HCT116 (cell line): ENCODE data around the gene PKHD1. TPM values are rescaled to one million over a fixed set of nuclear protein-coding genes. Genes with fewer than 3 reads are reported as not detected.

ENCODE experiments used
- ATAC-seq: fragments of 200-7000 bp; cut with Tn5 transposase; 2 replicates; pipeline ENCODE4 v1.9.1; 2020; ENCODE audit warnings: mild to moderate bottlenecking, moderate library complexity
- BruUV-seq: library from RNA; stranded (reverse); fragments of 400-500 nt; replicated peaks from 2 replicates; lab custom pipeline; 2021; lab: Mats Ljungman, UMichigan
- CTCF ChIA-PET: fragments of 300-600 bp; sonication (Branson Sonifier 250); formaldehyde crosslinking; loops from one replicate; lab custom pipeline; 2021; ENCODE audit warnings: antibody characterized with exemption; lab: Charles Lee
- POLR2A ChIA-PET: fragments of 300-600, 350-600 bp; sonication (Branson Sonifier 250); formaldehyde crosslinking; loops from one replicate; lab custom pipeline; 2021; ENCODE audit warnings: antibody characterized with exemption; lab: Charles Lee
- RAD21 ChIA-PET, 2 experiments: fragments of 300-600 bp; sonication (Branson Sonifier 250); formaldehyde crosslinking; loops; one replicate each; lab custom pipeline; 2023; ENCODE audit warnings: low total read pairs in 2 of 2; ENCODE audit not compliant: uncharacterized antibody in 2 of 2, unreplicated experiment in 2 of 2, low non-redundant PET in 1 of 2; lab: Charles Lee
- DNase-seq: peaks from one replicate; pipeline ENCODE4 v3.0.0-alpha.2; 2010; ENCODE audit warnings: low read depth, low spot score
- H2AFZ ChIP-seq: fragments of 200-600 bp; shearing (Covaris generic), sonication (generic); 2 replicates; pipeline ENCODE4 v1.6.1; 2017; ENCODE audit warnings: low read depth, mixed run types, mixed read lengths, antibody characterized with exemption, low read length; ENCODE audit not compliant: poor library complexity, severe bottlenecking
- H3K27ac ChIP-seq: 2 replicates; pipeline ENCODE4 v1.5.1; 2012; ENCODE audit warnings: low read depth, low read length
- H3K27me3 ChIP-seq: fragments of 200-600 bp; sonication (generic); 2 replicates; pipeline ENCODE4 v1.6.1; 2016; ENCODE audit warnings: mixed run types, low read length, mixed read lengths; ENCODE audit not compliant: insufficient read depth
- H3K36me3 ChIP-seq, 2 experiments: fragments of 200-500 bp in 1 of 2; fragments of 200-600 bp in 1 of 2; sonication (Bioruptor generic) in 1 of 2; sonication (generic) in 1 of 2; 2 replicates each; pipeline versions ENCODE4 v1.5.1 to v1.6.1; 2014 to 2016; ENCODE audit warnings: low read length in 2 of 2, inconsistent platforms in 1 of 2, mixed read lengths in 1 of 2, mixed run types in 1 of 2; ENCODE audit not compliant: insufficient read depth in 2 of 2, control insufficient read depth in 1 of 2
- H3K4me1 ChIP-seq, 2 experiments: fragments of 200-600 bp in 1 of 2; sonication (generic) in 1 of 2; 2 replicates each; pipeline versions ENCODE4 v1.5.1 to v1.6.1; 2012 to 2017; ENCODE audit warnings: low read length in 2 of 2, inconsistent platforms in 1 of 2, mild to moderate bottlenecking in 1 of 2, mixed read lengths in 1 of 2, mixed run types in 1 of 2, moderate library complexity in 1 of 2; ENCODE audit not compliant: insufficient read depth in 2 of 2, control insufficient read depth in 1 of 2
- H3K4me2 ChIP-seq: fragments of 200-600 bp; sonication (generic); 2 replicates; pipeline ENCODE4 v1.6.1; 2017; ENCODE audit warnings: mixed run types, low read length, mixed read lengths
- H3K4me3 ChIP-seq, 2 experiments: fragments of 200-600 bp in 1 of 2; sonication (generic) in 1 of 2; replicated peaks in 1 of 2; 2 replicates each; pipeline ENCODE4 v1.5.1; 2011 to 2016; ENCODE audit warnings: low read length in 2 of 2, control low read depth in 1 of 2, low read depth in 1 of 2, mild to moderate bottlenecking in 1 of 2, mixed read lengths in 1 of 2, mixed run types in 1 of 2
- H3K79me2 ChIP-seq: fragments of 200-600 bp; sonication (generic); 2 replicates; pipeline ENCODE4 v1.6.1; 2017; ENCODE audit warnings: mild to moderate bottlenecking, mixed run types, low read length, moderate library complexity, mixed read lengths; ENCODE audit not compliant: insufficient read depth
- H3K9ac ChIP-seq: fragments of 200-600 bp; sonication (generic); 2 replicates; pipeline ENCODE4 v1.6.1; 2016; ENCODE audit warnings: low read length, mixed read lengths
- H3K9me2 ChIP-seq: fragments of 200-600 bp; sonication (generic), shearing (Covaris generic); 2 replicates; pipeline ENCODE4 v1.6.1; 2017; ENCODE audit warnings: mixed run types, mild to moderate bottlenecking, moderate library complexity; ENCODE audit not compliant: insufficient read depth
- H3K9me3 ChIP-seq, 2 experiments: fragments of 200-500 bp in 1 of 2; fragments of 200-600 bp in 1 of 2; sonication (Bioruptor generic) in 1 of 2; sonication (generic) in 1 of 2; 2 replicates each; pipeline ENCODE4 v1.6.1; 2014 to 2017; ENCODE audit warnings: low read length in 2 of 2, mixed read lengths in 2 of 2, inconsistent platforms in 1 of 2, low read depth in 1 of 2, mild to moderate bottlenecking in 1 of 2, mixed run types in 1 of 2, moderate library complexity in 1 of 2; ENCODE audit not compliant: control insufficient read depth in 1 of 2, insufficient read depth in 1 of 2
- H4K20me1 ChIP-seq: fragments of 200-600 bp; sonication (generic), shearing (Covaris generic); 2 replicates; pipeline ENCODE4 v1.6.1; 2017; ENCODE audit warnings: mixed run types, mild to moderate bottlenecking, moderate library complexity; ENCODE audit not compliant: insufficient read depth
- CTCF ChIP-seq, 3 experiments: fragments of 200-600 bp in 1 of 3; sonication (generic) in 1 of 3; IDR thresholded peaks in 2 of 3; conservative IDR thresholded peaks in 1 of 3; 2 replicates each; pipeline ENCODE4 v1.5.1; 2012 to 2017; ENCODE audit warnings: low read depth in 2 of 3, low read length in 2 of 3, antibody characterized with exemption in 1 of 3, borderline replicate concordance in 1 of 3, control low read depth in 1 of 3, mild to moderate bottlenecking in 1 of 3, mixed read lengths in 1 of 3, mixed run types in 1 of 3, moderate library complexity in 1 of 3; ENCODE audit not compliant: insufficient read depth in 1 of 3
- EGR1 ChIP-seq: IDR thresholded peaks from 2 replicates; pipeline ENCODE4 v1.6.1; 2012; ENCODE audit warnings: low read depth
- ELF1 ChIP-seq: IDR thresholded peaks from 2 replicates; pipeline ENCODE4 v1.6.1; 2012; ENCODE audit warnings: low read depth, borderline replicate concordance
- JUND ChIP-seq: IDR thresholded peaks from 2 replicates; pipeline ENCODE4 v1.6.1; 2012
- MAX ChIP-seq: IDR thresholded peaks from 2 replicates; pipeline ENCODE4 v1.6.1; 2012
- RAD21 ChIP-seq: IDR thresholded peaks from 2 replicates; pipeline ENCODE4 v1.6.1; 2012; ENCODE audit warnings: low read depth, mild to moderate bottlenecking
- SRF ChIP-seq: IDR thresholded peaks from 2 replicates; pipeline ENCODE4 v1.6.1; 2012; ENCODE audit warnings: low read depth
- TCF7L2 ChIP-seq: IDR thresholded peaks from 2 replicates; pipeline ENCODE4 v1.7.0; 2011; ENCODE audit warnings: borderline replicate concordance, inconsistent platforms; ENCODE audit not compliant: insufficient read depth, insufficient read length; ENCODE audit errors: extremely low read depth
- ZBTB33 ChIP-seq: IDR thresholded peaks from 2 replicates; pipeline ENCODE4 v1.6.1; 2011; ENCODE audit warnings: mild to moderate bottlenecking, low read length, moderate library complexity; ENCODE audit not compliant: insufficient replicate concordance; ENCODE audit errors: extremely low read depth
- ZFX ChIP-seq: fragments of 450-650 bp; IDR thresholded peaks from 2 replicates; pipeline ENCODE4 v1.6.1; 2017
- intact Hi-C: fragments of 100-400 bp; cut with micrococcal nuclease; formaldehyde crosslinking; loops from 2 replicates; pipeline ENCODE4 v1.10.0; 2022
- total RNA-seq: library from RNA; stranded (reverse); gene quantifications from one replicate; pipeline ENCODE4 v1.2.1, GENCODE V29; 2021; ENCODE audit not compliant: unreplicated experiment

Gene PKHD1
- total RNA-seq, 1 experiment from 2014 or later = not detected

- RAD21 ChIA-PET = no interaction called here
- DNase-seq = no peak
- ATAC-seq = no peak
These were observed 411.5 kb downstream of the PKHD1 start for GRCh38 chr6:51675922-51676275.

More at GRCh38 chr6:51675922-51676275, 411.5 kb downstream of the PKHD1 start:
- ChIA-PET POLR2A (no interaction called here), CTCF (no interaction called here)
- Histone ChIP-seq H3K9me2 (no peaks in the 10 kb centered on the region), H3K27ac (no peak overlapping the region), H3K4me2 (no peak overlapping the region), H3K27me3 (no peaks in the 10 kb centered on the region), H4K20me1 (no peaks in the 10 kb centered on the region), H3K9me3 (peaks cover 4 to 18% of the 10 kb centered on the region in 2 experiments; a peak in 2 of 4 replicates), H3K36me3 (no peaks in the 10 kb centered on the region), H3K9ac (no peak overlapping the region), H2AFZ (no peak overlapping the region), H3K79me2 (no peaks in the 10 kb centered on the region), H3K4me3 (no peak overlapping the region), H3K4me1 (no peaks in the 10 kb centered on the region)
- no TSS peak for BruUV-seq
- TF ChIP-seq MAX (no peak), ZFX (no peak), ELF1 (no peak), CTCF (IDR thresholded peaks at IDR 0.05 in 2 of 3, conservative IDR thresholded peaks at IDR 0.05 in 1 of 3; ENCODE audit: borderline replicate concordance in 1 of 3, insufficient read depth in 1 of 3, low read depth in 2 of 3, low read length in 2 of 3) (no peak), ZBTB33 (no peak), TCF7L2 (no peak), JUND (no peak), SRF (no peak), EGR1 (no peak), RAD21 (no peak)
- intact Hi-C loops = no loop called here
